Stomach smooth muscle (tissue), 2 donors: ENCODE results near the gene LBR.

Experiments used
- H3K27ac ChIP-seq: one replicate; pipeline ENCODE4 v1.7.0; 2013; ENCODE audit warnings: mild to moderate bottlenecking, low read length, inconsistent platforms
- H3K27me3 ChIP-seq, 2 donors: one replicate each; pipeline ENCODE4 v1.7.0; 2013; ENCODE audit warnings: low read length in 2 of 2; ENCODE audit not compliant: insufficient read depth in 2 of 2, control insufficient read depth in 1 of 2
- H3K36me3 ChIP-seq, 2 donors: one replicate each; pipeline ENCODE4 v1.7.0; 2013; ENCODE audit warnings: low read length in 2 of 2; ENCODE audit not compliant: control insufficient read depth in 2 of 2, insufficient read depth in 2 of 2
- H3K4me1 ChIP-seq: one replicate; pipeline ENCODE4 v1.7.0; 2013; ENCODE audit warnings: low read length; ENCODE audit not compliant: control insufficient read depth, insufficient read depth
- H3K4me3 ChIP-seq, 2 donors: one replicate each; pipeline ENCODE4 v1.7.0; 2013; ENCODE audit warnings: low read length in 2 of 2
- H3K9ac ChIP-seq, 2 donors: one replicate each; pipeline ENCODE4 v1.7.0; 2013; ENCODE audit warnings: low read length in 2 of 2, mild to moderate bottlenecking in 1 of 2
- H3K9me3 ChIP-seq, 2 donors: one replicate each; pipeline ENCODE4 v1.7.0; 2013; ENCODE audit warnings: low read length in 2 of 2; ENCODE audit not compliant: control insufficient read depth in 2 of 2
- donor health status: healthy.
- donor health status: Pancreatic carcinoma.

The LBR gene

GRCh38 chr1:225450491-225451191 lies 22.8 kb upstream of the LBR start:
- Histone ChIP-seq H3K9ac (peak overlapping the region; percentile 13 to 14), H3K27ac (peak overlapping the region; percentile 100), H3K4me1 (peaks cover 74% of the 10 kb centered on the region)

GRCh38 chr1:225449774-225450173 lies 21.9 kb upstream of the LBR start:
- H3K27me3 ChIP-seq, result no peaks in the 10 kb centered on the region
- no peaks in the 10 kb centered on the region for H3K9me3 ChIP-seq
- peak overlapping the region; percentile 100 for H3K27ac ChIP-seq
- no peaks in the 10 kb centered on the region for H3K36me3 ChIP-seq
- peak overlapping the region in 1 of 2 donors; percentile 8 for H3K4me3 ChIP-seq
- peaks cover 81% of the 10 kb centered on the region for H3K4me1 ChIP-seq
- H3K9ac ChIP-seq, result no peak overlapping the region

More at GRCh38 chr1:225450491-225451191, 22.8 kb upstream of the LBR start:
- H3K9me3 ChIP-seq, result no peaks in the 10 kb centered on the region
- H3K36me3 ChIP-seq, result no peaks in the 10 kb centered on the region
- H3K4me3 ChIP-seq, result no peak overlapping the region
- no peaks in the 10 kb centered on the region for H3K27me3 ChIP-seq

- Histone ChIP-seq H3K4me3 (peak overlapping the region in 1 of 2 donors; percentile 40), H3K27me3 (no peaks in the 10 kb centered on the region), H3K9me3 (no peaks in the 10 kb centered on the region), H3K27ac (peak overlapping the region; percentile 100), H3K9ac (peak overlapping the region; percentile 29 to 81), H3K4me1 (peaks cover 80% of the 10 kb centered on the region), H3K36me3 (no peaks in the 10 kb centered on the region)
Observed at GRCh38 chr1:225449261-225449660, 21.4 kb upstream of the LBR start.

GRCh38 chr1:225448146-225448805 lies 20.4 kb upstream of the LBR start:
- Histone ChIP-seq H3K36me3 (no peaks in the 10 kb centered on the region), H3K9me3 (no peaks in the 10 kb centered on the region), H3K4me1 (peaks cover 80% of the 10 kb centered on the region), H3K9ac (peak overlapping the region; percentile 81 to 96), H3K27ac (peak overlapping the region; percentile 100), H3K27me3 (no peaks in the 10 kb centered on the region), H3K4me3 (peak overlapping the region; percentile 15 to 57)

GRCh38 chr1:225447650-225448089 lies 19.8 kb upstream of the LBR start:
- Histone ChIP-seq H3K27ac (peak overlapping the region; percentile 100), H3K4me3 (peak overlapping the region in 1 of 2 donors; percentile 57), H3K4me1 (peaks cover 86% of the 10 kb centered on the region), H3K9me3 (no peaks in the 10 kb centered on the region), H3K36me3 (no peaks in the 10 kb centered on the region), H3K27me3 (no peaks in the 10 kb centered on the region), H3K9ac (peak overlapping the region; percentile 81 to 96)

- no peaks in the 10 kb centered on the region for H3K9me3 ChIP-seq
- peaks cover 87% of the 10 kb centered on the region for H3K4me1 ChIP-seq
- H3K27ac ChIP-seq, result peak overlapping the region; percentile 100
- peak overlapping the region; percentile 71 to 96 for H3K9ac ChIP-seq
- H3K27me3 ChIP-seq, result no peaks in the 10 kb centered on the region
- H3K4me3 ChIP-seq, result peak overlapping the region in 1 of 2 donors; percentile 57
- no peaks in the 10 kb centered on the region for H3K36me3 ChIP-seq
Observed at GRCh38 chr1:225446981-225447615, 19.3 kb upstream of the LBR start.

GRCh38 chr1:225446595-225446960 lies 18.7 kb upstream of the LBR start:
- H3K27me3 ChIP-seq, result no peaks in the 10 kb centered on the region
- H3K27ac ChIP-seq, result peak overlapping the region; percentile 100
- H3K4me3 ChIP-seq, result no peak overlapping the region
- no peaks in the 10 kb centered on the region for H3K9me3 ChIP-seq
- H3K9ac ChIP-seq, result peak overlapping the region; percentile 71 to 96
- peaks cover 88% of the 10 kb centered on the region for H3K4me1 ChIP-seq
- no peaks in the 10 kb centered on the region for H3K36me3 ChIP-seq

- Histone ChIP-seq H3K27me3 (no peaks in the 10 kb centered on the region), H3K9me3 (no peaks in the 10 kb centered on the region), H3K36me3 (no peaks in the 10 kb centered on the region), H3K4me1 (peaks cover 83% of the 10 kb centered on the region), H3K27ac (peak overlapping the region; percentile 100), H3K9ac (peak overlapping the region; percentile 71 to 96), H3K4me3 (peak overlapping the region in 1 of 2 donors; percentile 15)
Observed at GRCh38 chr1:225445639-225446594, 18.1 kb upstream of the LBR start.

GRCh38 chr1:225442123-225442505 lies 14.3 kb upstream of the LBR start:
- peak overlapping the region; percentile 73 for H3K27ac ChIP-seq
- H3K4me1 ChIP-seq, result peaks cover 61% of the 10 kb centered on the region
- H3K9ac ChIP-seq, result no peak overlapping the region

More at GRCh38 chr1:225442123-225442505, 14.3 kb upstream of the LBR start:
- Histone ChIP-seq H3K27me3 (no peaks in the 10 kb centered on the region), H3K9me3 (no peaks in the 10 kb centered on the region), H3K36me3 (no peaks in the 10 kb centered on the region), H3K4me3 (no peak overlapping the region)
